K562 (cell line): ENCODE data around the gene LATS1. TPM values are rescaled to one million over a fixed set of nuclear protein-coding genes. Genes with fewer than 3 reads are reported as not detected.

Experiments used
- RAD51 ChIP-seq: fragments of 450-650 bp; IDR thresholded peaks from 2 replicates; pipeline ENCODE4 v1.7.1; 2016; ENCODE audit warnings: low read depth, mild to moderate bottlenecking, borderline replicate concordance
- XRCC5 ChIP-seq: fragments of 200-400 bp; formaldehyde crosslinking; IDR thresholded peaks from 2 replicates; pipeline ENCODE4 v1.6.1; 2017; ENCODE audit warnings: low read depth, mild to moderate bottlenecking, low read length
- polyA plus RNA-seq, 8 experiments: library from polyadenylated mRNA; depleted of rRNA in 4 of 8; stranded (reverse) in 5 of 8; unstranded in 3 of 8; fragments of >200 nt; fragmentation: Nextera tagmentation in 2 of 8; fragmentation: Illumina TruSeq in 1 of 8; extraction: Ambion mirVana in 2 of 8; extraction: Trizol in 1 of 8; gene quantifications; 2 replicates each; pipeline versions ENCODE4 v1.2.1 to v1.2.3, GENCODE V29; 2011 to 2014; ENCODE audit warnings: inconsistent platforms in 1 of 8, missing spikeins in 1 of 8
- total RNA-seq, 7 experiments: library from RNA; depleted of rRNA in 6 of 7; stranded (reverse); fragments of >200 nt in 6 of 7; fragmentation: Illumina TruSeq in 2 of 7; extraction: Trizol in 2 of 7; gene quantifications; 2 replicates each; pipeline versions ENCODE4 v1.2.1 to v1.2.3, GENCODE V29; 2011 to 2021; ENCODE audit warnings: low replicate concordance in 1 of 7
- TF ChIP-seq, protein P1 (sequence below): sonication (generic); formaldehyde crosslinking; IDR thresholded peaks from 2 replicates; pipeline ENCODE4 v1.8.1; 2023; ENCODE audit warnings: mild to moderate bottlenecking, missing genetic modification reagents
- TF ChIP-seq, protein P2 (sequence below): fragments of 450-650 bp; IDR thresholded peaks from 2 replicates; pipeline ENCODE4 v1.6.1; 2018; ENCODE audit not compliant: partially characterized antibody

The LATS1 gene
- total and polyA plus RNA-seq, 9 of the 15 experiments (the other 6 are each of a cell fraction or from before 2014, with no cell fraction given) = 5.0 to 36.3 (median 18.4) TPM

DNA sequence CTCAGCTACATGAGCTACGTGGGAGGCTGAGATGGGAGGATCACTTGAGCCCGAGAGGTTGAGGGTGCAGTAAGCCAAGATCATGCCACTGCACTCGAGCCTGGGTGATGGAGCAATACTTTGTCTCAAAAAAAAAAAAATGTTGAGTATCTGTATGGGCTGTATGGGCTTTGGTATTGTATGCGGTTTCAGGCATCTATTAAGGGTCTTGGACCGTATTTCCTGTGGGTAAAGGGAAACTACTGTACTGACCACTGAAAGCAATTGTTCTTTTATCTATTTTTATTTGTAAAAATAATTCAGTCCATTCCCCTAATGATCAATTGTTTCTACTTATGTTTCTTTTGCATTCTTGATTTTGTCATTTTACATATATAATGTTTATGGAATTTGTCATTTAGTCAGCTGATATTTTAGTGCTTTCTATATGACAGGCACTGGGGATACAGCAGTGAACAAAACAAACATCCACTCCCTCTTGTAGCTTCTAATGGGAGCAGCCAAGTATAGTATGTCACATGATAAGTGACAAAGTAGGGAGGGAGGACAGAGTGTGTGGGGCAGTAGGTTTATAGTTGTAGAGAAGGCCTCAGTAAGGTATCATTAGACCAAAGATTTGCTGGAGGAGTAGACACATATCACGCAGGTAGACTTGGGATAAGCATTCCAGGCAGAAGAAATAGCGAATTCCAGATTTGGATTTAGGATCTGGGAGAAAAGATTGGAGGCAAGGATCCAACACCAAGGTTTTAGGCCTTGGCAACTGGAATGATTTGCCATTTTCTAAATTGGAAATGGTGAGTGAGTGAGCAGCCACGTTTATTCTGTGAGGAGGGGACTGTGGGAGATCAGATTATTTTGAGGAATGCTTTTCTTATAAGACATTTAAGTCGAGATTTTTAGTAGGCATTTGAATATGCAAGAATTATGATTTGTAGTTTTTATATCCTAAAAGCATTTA is 37.7 kb upstream of the LATS1 start (continued):
- TF ChIP-seq, protein P1, sequence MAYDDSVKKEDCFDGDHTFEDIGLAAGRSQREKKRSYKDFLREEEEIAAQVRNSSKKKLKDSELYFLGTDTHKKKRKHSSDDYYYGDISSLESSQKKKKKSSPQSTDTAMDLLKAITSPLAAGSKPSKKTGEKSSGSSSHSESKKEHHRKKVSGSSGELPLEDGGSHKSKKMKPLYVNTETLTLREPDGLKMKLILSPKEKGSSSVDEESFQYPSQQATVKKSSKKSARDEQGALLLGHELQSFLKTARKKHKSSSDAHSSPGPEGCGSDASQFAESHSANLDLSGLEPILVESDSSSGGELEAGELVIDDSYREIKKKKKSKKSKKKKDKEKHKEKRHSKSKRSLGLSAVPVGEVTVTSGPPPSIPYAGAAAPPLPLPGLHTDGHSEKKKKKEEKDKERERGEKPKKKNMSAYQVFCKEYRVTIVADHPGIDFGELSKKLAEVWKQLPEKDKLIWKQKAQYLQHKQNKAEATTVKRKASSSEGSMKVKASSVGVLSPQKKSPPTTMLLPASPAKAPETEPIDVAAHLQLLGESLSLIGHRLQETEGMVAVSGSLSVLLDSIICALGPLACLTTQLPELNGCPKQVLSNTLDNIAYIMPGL (CRISPR knock-in tag) = no peak
- TF ChIP-seq RAD51 = peak; percentile 61
- TF ChIP-seq, protein P2, sequence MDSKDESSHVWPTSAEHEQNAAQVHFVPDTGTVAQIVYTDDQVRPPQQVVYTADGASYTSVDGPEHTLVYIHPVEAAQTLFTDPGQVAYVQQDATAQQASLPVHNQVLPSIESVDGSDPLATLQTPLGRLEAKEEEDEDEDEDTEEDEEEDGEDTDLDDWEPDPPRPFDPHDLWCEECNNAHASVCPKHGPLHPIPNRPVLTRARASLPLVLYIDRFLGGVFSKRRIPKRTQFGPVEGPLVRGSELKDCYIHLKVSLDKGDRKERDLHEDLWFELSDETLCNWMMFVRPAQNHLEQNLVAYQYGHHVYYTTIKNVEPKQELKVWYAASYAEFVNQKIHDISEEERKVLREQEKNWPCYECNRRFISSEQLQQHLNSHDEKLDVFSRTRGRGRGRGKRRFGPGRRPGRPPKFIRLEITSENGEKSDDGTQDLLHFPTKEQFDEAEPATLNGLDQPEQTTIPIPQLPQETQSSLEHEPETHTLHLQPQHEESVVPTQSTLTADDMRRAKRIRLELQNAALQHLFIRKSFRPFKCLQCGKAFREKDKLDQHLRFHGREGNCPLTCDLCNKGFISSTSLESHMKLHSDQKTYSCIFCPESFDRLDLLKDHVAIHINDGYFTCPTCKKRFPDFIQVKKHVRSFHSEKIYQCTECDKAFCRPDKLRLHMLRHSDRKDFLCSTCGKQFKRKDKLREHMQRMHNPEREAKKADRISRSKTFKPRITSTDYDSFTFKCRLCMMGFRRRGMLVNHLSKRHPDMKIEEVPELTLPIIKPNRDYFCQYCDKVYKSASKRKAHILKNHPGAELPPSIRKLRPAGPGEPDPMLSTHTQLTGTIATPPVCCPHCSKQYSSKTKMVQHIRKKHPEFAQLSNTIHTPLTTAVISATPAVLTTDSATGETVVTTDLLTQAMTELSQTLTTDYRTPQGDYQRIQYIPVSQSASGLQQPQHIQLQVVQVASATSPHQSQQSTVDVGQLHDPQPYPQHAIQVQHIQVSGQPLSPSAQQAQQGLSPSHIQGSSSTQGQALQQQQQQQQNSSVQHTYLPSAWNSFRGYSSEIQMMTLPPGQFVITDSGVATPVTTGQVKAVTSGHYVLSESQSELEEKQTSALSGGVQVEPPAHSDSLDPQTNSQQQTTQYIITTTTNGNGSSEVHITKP = peak; percentile 68
- no peak for TF ChIP-seq XRCC5
